GM18511 (cell line): ENCODE measurements around the gene COBL.

Source experiments
- ATAC-seq: cut with Tn5 transposase; IDR thresholded peaks from one replicate; pipeline ENCODE4 v1.9.1; 2021; ENCODE audit warnings: mild to moderate bottlenecking, moderate library complexity; ENCODE audit not compliant: unreplicated experiment

The COBL gene

GRCh38 chr7:51060536-51060935 lies 256.1 kb downstream of the COBL start:
- no peak for ATAC-seq

- ATAC-seq: no peak
Measured at GRCh38 chr7:51059504-51060142, 257.0 kb downstream of the COBL start.

DNA sequence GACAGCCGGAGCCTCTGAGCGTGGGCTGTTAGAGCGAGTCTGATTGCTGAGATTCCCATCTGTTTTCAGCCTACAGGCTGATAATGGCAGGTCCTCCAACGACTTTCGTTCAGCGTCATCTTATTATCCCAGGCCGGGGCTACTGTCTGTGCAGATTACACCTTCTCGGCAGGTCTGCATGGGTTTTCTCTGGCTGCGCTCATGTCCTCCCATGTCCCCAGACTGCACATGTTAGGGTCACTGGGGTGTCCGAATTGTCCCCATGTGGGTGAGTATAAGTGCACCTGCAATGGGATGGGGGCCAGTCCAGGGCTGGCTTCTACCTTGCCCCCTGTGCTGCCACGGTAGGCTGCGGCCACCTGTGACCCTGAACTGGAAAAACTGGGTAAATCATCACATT lies 257.8 kb downstream of the COBL start:
- ATAC-seq: no peak

DNA sequence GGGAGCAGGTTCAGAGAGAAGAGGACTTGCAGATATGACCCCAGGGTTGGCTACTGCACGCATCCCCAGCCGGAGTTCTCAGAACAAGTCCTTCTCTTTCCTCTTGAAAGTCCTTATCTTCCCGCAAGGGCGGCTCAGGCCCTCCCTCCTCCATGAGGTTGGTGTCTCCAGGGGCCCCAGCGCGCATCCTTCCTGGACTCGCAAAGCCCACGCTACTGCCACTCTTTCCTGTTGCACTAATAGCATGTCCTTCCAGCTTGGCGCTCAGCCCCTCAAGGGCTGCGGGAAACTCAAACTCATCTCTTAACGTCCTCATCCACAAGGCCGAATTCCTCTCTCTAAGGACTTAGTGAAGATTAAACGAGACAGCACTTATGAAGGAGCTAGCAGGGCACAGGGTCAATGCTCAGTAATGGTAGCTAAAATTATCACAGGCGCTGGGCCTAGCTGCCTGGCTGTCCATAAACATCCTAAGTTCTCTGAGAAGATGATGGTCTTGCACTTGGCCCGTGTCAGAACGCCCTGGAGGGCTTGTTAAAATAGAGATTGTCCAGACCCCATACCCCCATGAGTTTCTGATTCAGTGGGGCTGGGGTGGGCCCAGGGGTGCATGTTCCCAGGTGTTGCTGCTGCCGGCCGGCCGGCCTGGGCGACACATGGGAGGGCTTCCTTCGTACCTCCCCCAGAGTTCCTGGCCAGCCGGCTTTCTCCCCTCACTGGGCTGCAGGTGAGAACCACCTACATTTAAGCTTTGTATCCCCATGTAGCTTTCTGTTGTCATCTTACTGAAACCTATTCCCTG lies 261.4 kb downstream of the COBL start:
- ATAC-seq: no peak

- ATAC-seq: no peak
Measured at GRCh38 chr7:51054231-51054630, 262.4 kb downstream of the COBL start.

DNA sequence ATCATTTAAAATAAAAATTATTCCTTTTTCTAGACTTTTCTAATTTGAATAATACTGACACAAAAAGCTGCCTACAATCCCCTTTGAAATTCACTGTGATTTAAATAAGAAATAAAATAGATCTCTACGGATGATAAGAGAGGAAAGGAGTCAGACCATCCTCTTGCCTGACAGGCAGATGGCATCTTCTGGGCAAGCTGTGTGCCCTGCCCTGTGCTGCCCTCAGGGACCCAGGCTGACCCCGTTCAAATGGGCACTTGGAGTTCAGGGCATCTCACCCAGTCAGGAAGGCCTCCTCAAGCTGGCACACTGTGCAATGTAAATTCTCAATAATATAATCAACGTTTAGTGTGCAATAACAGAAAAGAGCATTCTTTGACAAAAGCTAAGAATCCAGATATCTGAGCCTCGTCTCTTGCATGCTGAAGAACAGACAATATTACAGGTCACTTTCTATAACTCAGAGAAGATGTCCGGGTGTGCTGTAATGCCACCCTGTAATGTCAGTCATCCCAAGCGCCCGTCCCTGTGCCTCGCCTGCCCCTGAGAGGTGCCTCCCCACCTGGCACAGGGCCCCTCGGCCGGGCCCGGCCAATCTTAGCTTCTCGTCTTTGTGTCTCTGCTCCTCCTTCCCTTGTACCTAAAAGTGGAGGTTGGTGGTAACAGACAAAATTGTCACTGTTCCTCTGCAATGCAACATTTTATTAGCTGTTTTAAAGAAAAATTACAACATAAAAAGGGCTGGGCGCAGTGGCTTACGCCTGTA lies 263.3 kb downstream of the COBL start:
- no peak for ATAC-seq

DNA sequence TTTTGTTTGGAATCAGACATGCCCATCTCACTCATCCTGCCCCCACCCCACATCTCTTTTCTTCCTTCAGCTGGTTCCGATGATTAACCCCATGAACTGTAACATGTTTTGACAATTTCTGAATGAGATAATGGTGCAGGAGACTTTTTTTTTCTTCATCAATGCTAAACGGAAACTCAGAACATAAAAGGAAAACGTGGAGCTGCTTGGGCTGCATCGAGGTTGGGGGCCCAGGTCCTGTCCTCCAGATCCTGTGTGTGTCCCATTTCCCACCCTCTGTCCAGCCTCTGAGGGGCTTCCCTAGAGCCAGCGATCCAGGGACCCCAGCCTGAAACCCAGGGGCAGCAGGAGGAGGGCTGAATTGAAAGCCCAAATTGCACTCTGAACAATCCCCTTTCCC lies 270.1 kb downstream of the COBL start:
- ATAC-seq: no peak

GRCh38 chr7:51046103-51046466 lies 270.5 kb downstream of the COBL start:
- ATAC-seq: no peak

- ATAC-seq: no peak
Measured at GRCh38 chr7:51045319-51046102, 271.1 kb downstream of the COBL start.

- ATAC-seq: no peak
Measured at GRCh38 chr7:51043461-51043860, 273.1 kb downstream of the COBL start.

GRCh38 chr7:51040787-51041186 lies 275.8 kb downstream of the COBL start:
- ATAC-seq: no peak

DNA sequence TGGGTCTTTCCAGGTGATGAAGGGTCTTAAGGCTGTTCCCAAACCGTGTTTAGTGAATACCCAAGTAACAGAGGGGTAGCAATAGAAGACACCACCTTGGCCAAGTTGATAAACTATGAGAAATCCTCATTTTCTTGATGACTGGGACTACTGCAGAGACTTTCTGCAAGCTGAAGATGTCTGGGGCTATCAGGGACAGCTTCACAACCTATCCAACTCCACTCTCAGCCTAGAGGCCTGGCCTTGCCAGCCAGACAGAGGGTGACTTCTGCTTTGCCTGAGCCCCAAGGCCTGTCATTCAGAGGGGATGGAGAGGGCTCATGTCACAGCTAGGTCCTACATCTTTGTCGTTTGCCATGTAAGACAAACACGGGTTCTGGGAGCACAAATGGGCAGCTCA lies 278.0 kb downstream of the COBL start:
- ATAC-seq: no peak

DNA sequence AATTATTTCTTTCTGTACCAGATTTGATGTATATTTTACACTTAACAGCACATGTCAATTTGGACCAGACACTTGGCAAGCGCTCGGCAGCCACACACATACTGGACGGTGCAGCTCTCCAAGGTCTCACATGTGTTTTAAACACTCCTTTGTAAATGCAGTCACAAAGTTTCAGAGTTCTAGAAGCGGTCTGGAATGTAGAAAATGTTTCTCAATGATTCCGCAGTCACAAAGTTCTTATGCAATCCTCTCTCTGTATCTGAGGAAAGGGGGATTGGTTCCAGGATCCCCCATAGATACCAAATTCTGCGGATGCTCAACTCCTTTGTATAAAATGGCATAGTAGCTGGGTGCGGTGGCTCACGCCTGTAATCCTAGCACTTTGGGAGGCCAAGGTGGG lies 280.9 kb downstream of the COBL start:
- no peak for ATAC-seq

DNA sequence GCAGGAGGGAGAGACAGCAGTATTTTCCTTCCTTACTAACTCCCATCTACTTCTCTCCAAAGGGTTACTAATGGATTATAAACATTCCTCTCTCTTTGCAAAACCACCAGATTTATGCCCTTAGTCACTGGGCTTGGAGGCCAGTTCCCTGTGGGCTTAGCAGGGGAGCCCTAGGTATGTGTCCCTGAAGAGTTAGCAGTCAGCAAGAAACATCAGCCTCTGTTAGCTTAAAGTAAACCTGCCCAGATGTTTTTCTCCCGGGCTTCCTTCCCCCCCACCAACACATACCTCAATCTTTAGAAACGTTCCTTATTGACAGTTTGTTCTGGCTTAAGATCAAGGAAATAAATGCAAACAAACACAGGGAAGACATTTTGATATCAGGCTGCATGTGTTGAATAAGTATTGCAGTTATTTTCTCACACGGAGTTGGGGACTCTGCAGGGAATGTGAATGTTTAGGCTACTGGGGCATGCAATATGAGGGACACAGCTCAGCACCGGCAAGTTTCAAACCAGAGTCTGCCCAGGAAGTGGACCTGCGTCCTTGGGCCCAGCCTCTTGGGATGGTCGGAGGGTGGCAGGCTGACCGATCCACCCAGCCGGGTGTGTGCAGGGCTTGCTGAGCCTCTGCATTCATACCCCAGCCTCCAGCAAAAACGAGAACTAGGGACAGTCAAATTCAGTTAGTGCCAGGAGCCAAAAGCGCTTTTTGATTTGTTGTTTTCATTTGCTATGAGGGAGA lies 281.9 kb downstream of the COBL start:
- no peak for ATAC-seq

DNA sequence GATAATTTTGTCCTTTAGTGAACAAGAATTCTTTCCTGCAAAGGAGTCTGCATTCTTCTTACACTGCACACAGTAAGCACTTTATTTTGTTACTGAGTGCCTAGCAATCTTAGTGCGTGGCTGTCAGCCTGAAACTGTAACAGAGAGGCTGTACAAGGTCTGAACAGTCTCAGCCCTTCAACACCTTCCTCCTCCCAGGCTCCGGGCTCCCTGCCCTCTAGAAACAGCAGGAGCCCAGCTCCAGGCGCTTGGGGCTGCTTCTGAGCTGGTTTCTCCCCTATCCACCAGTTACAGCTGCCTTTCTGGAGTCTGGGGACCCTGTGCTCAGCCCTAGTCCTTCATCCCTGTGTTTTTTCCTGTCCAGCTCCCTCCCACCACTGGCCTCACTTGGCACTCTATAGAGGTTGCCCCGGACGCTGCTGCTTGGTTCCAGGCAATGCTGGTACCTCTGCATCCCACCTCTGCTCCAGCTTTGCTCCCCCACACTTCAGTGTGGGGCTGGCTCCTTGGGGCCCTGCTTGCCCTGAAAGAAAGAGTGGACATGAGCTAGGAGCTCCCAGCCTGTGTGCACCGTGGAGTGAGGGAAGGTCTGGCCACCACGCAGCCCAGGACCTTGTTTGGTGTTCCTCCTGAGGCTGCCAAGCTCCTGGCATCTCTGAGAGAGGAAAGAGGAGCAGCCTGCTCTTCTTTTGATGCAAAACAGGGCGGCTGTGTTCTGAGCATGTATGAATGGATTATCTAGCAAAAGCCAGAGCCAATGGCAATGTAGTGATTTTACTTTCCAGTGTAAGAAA lies 282.7 kb downstream of the COBL start:
- ATAC-seq: no peak

GRCh38 chr7:51031791-51032515 lies 284.7 kb downstream of the COBL start:
- no peak for ATAC-seq

DNA sequence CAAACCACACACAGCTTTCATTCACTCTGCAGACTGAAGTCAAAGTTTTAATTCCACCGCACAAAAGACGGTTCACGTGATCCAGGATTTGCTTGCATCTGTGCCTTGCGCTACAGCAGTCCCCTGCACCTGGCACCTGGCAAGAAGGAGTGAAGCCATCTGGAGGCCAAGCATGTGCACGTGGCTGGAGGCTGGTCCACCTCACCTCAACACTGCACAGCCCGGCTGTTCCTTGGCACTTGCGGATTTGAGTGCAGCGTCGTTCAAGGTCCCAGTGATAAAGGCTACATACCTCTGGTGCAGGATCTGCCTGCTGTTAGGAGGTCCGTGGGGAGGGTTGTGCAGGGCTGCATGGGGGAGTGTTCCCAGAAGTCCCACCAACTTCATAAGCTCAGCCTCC lies 285.4 kb downstream of the COBL start:
- ATAC-seq: no peak

DNA sequence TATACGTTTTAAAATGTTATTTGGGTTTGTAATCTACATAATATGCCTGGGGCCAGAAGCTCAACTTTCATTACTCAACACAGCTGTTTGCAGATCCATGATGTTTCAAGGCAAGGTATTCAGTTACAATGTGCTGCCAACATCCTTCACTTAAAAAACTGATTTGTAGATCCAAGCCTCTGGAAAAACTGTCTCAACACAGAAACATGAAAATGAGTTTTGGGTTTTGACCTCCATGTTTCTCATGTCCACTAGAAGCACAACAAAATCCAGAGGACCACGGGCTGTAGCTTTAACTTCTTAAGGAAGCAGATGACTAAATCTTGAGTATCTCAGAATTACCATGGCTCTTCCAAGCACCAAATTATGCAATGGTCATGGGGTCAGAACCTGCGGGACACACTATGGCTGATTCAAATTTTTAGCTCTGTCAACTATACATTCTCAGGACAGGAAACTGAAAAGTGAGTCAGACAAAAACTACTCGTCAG lies 286.9 kb downstream of the COBL start:
- no peak for ATAC-seq

- no peak for ATAC-seq
Measured at GRCh38 chr7:51029131-51029530, 287.5 kb downstream of the COBL start.
